ENCODE data around the gene MPND.

The MPND gene

GRCh38 chr19:4385291-4386040 is 42.1 kb downstream of the MPND start:
- DNase-seq, result no peak

GRCh38 chr19:4386041-4386782 is 42.9 kb downstream of the MPND start:
- no peak for DNase-seq

GRCh38 chr19:4388337-4389063 is 45.1 kb downstream of the MPND start:
- DNase-seq, result peak; percentile 49

GRCh38 chr19:4389064-4389375 is 45.7 kb downstream of the MPND start:
- DNase-seq, result peak; percentile 61

GRCh38 chr19:4389511-4390016 is 46.2 kb downstream of the MPND start:
- no peak for DNase-seq

- peak; percentile 64 for DNase-seq
Measured at GRCh38 chr19:4390017-4390566, 46.7 kb downstream of the MPND start.

GRCh38 chr19:4390567-4391305 is 47.4 kb downstream of the MPND start:
- peak; percentile 83 for DNase-seq

- DNase-seq, result no peak
Measured at GRCh38 chr19:4391306-4391693, 47.9 kb downstream of the MPND start.

GRCh38 chr19:4391701-4392483 is 48.5 kb downstream of the MPND start:
- peak; percentile 60 for DNase-seq

- DNase-seq, result no peak
Measured at GRCh38 chr19:4393947-4394590, 50.7 kb downstream of the MPND start.

- no peak for DNase-seq
Measured at GRCh38 chr19:4396949-4397783, 53.8 kb downstream of the MPND start.

GRCh38 chr19:4399812-4400134 is 56.4 kb downstream of the MPND start:
- peak; percentile 65 for DNase-seq

GRCh38 chr19:4400135-4400936 is 57.0 kb downstream of the MPND start, which contains the start of gene SH3GL1:
TSS of gene SH3GL1 (minus strand) at chr19:4400547. CDS start at chr19:4400368, 179 bp downstream.
- peak; percentile 93 for DNase-seq

- no peak for DNase-seq
Measured at GRCh38 chr19:4401769-4402170, 58.4 kb downstream of the MPND start.

- peak; percentile 100 for DNase-seq
Measured at GRCh38 chr19:4402171-4403004, 59.0 kb downstream of the MPND start, which contains the start of gene CHAF1A. TSS of gene CHAF1A (plus strand) at chr19:4402640. CDS start at chr19:4402763, 123 bp downstream.

- DNase-seq, result no peak
Measured at GRCh38 chr19:4403005-4403761, 59.8 kb downstream of the MPND start.

- DNase-seq, result no peak
Measured at GRCh38 chr19:4405977-4406376, 62.6 kb downstream of the MPND start.

- no peak for DNase-seq
Measured at GRCh38 chr19:4406626-4407025, 63.3 kb downstream of the MPND start.
